ENCODE data around the gene CHAC1. TPM values are rescaled to one million over a fixed set of nuclear protein-coding genes. Genes with fewer than 3 reads are reported as not detected.

Gene CHAC1
- total RNA-seq, 1 donor from 2014 or later, result 0.58 TPM

DNA sequence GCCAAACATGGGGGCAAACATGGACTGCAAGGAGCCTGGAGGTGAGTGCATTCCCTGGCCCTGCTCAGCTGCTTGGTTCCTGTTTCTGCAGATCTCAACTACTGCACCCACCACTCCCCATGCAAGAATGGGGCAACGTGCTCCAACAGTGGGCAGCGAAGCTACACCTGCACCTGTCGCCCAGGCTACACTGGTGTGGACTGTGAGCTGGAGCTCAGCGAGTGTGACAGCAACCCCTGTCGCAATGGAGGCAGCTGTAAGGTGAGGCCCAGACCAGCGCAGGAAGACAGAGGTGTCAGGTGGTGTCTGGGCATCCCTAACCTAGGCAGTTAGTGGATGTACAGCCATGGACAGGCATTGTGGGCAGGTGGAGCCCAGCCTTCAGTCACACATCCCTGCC, 18.8 kb upstream of the CHAC1 start:
- ATAC-seq (no peak), DNase-seq (ENCODE audit: low spot score) (no peak)
- intact Hi-C loops (cut with DNase I), result no loop called here

DNA sequence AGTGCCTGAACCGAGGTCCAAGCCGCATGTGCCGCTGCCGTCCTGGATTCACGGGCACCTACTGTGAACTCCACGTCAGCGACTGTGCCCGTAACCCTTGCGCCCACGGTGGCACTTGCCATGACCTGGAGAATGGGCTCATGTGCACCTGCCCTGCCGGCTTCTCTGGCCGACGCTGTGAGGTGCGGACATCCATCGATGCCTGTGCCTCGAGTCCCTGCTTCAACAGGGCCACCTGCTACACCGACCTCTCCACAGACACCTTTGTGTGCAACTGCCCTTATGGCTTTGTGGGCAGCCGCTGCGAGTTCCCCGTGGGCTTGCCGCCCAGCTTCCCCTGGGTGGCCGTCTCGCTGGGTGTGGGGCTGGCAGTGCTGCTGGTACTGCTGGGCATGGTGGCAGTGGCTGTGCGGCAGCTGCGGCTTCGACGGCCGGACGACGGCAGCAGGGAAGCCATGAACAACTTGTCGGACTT, 17.0 kb upstream of the CHAC1 start:
- no peak for ATAC-seq
- intact Hi-C loops (cut with DNase I), result no loop called here
- DNase-seq (ENCODE audit: low spot score), result no peak

DNA sequence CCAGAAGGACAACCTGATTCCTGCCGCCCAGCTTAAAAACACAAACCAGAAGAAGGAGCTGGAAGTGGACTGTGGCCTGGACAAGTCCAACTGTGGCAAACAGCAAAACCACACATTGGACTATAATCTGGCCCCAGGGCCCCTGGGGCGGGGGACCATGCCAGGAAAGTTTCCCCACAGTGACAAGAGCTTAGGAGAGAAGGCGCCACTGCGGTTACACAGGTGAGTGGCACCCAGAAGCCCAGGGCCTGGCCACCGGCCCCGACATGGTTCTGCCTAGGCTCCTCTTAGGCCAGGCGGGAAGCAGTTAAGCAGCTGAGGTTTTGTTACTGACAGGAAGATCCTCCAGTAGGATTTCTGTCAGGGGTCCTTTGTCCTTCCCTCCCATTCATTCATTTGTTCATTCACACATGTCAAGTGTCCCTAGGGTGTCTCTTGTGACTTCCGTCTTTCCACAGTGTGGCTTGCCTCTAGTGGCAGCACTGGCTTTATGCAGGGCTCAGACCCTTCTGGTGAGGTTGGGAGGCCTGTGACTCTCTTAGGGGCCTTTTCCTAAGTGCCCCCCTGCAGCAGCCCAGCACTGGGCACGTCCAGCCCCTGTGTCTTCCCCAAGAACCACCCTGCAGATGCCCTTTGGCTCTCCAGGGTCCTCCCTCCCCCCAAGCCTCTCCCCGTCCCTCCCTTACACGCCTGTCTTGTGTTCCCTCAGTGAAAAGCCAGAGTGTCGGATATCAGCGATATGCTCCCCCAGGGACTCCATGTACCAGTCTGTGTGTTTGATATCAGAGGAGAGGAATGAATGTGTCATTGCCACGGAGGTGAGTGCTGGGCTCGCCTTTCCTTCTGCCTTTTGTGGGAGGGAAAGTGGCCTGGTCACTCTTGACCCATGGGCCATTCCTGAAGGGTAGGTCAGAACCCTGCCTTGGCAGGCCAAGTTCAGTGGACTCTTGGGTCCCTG, 16.3 kb upstream of the CHAC1 start:
- DNase-seq (ENCODE audit: low spot score) (no peak), ATAC-seq (no peak)
- intact Hi-C loops (cut with DNase I), result no loop called here

DNA sequence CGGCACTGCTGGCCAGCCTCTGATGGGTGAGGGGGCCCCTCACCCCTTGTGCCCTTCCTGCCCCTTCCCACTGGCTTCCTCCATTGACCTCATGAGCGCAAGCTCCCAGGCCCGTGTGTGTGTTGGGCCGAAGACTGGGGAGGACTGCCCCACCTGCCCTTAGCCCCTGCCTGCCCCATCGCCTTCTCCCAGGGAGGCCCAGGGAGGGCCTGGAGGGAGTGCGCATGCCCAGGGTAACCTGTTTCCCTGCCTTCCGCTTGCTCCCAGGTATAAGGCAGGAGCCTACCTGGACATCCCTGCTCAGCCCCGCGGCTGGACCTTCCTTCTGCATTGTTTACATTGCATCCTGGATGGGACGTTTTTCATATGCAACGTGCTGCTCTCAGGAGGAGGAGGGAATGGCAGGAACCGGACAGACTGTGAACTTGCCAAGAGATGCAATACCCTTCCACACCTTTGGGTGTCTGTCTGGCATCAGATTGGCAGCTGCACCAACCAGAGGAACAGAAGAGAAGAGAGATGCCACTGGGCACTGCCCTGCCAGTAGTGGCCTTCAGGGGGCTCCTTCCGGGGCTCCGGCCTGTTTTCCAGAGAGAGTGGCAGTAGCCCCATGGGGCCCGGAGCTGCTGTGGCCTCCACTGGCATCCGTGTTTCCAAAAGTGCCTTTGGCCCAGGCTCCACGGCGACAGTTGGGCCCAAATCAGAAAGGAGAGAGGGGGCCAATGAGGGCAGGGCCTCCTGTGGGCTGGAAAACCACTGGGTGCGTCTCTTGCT, 15.3 kb upstream of the CHAC1 start:
- no peak for ATAC-seq
- DNase-seq (ENCODE audit: low spot score), result no peak
- intact Hi-C loops (cut with DNase I), result no loop called here

DNA sequence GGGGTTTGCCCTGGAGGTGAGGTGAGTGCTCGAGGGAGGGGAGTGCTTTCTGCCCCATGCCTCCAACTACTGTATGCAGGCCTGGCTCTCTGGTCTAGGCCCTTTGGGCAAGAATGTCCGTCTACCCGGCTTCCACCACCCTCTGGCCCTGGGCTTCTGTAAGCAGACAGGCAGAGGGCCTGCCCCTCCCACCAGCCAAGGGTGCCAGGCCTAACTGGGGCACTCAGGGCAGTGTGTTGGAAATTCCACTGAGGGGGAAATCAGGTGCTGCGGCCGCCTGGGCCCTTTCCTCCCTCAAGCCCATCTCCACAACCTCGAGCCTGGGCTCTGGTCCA, 14.8 kb upstream of the CHAC1 start:
- ATAC-seq (no peak), DNase-seq (ENCODE audit: low spot score) (no peak)
- intact Hi-C loops (cut with DNase I), result no loop called here

DNA sequence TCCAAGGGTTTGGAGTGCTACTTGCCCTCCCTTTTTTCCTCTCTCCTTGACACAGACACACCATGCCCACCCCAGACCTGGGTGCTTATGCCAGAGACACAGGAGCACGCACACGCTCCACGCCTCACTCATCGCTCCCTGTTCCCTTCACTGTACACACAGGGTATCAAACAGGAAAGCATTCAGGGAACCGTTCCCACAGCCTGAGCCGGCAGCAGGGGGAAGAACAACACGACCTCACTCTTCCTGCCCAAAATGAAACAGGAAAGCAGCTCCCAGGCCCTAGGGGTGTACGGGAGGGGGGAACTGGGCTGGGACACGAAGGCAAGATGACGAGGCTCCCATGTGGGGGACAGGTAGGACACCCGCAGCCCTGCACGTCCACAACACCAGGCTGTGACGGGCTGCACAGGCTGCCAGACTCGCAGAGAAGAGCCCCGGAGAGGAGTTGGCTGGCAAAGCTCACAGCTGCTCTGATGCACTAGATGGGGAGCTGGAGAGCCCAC, 12.9 kb upstream of the CHAC1 start:
- intact Hi-C loops (cut with DNase I), result no loop called here
- peak; percentile 25 for ATAC-seq
- DNase-seq (ENCODE audit: low spot score), result no peak

DNA sequence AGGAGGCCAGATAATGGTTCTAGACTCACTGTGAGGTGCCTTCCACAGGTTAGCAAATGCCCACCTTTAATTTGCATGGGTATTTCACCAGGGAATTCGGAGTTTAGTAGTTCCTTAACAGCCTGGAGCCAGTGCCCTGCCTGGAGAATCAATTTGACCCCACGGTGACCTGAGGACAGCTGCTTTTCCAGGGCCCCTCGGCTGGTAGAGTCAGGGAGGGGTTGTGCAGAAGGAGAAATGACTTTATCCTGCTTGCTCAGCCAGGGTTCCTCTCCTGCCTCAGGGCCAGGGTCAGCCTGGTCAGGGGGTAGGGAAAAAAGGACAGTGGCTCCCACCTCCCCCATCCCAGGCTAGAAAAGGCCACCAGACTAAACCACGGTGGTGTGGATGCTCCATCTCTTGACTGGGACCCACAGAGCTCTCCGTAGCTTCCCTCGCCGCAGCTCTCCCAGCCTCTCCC, 12.2 kb upstream of the CHAC1 start:
- ATAC-seq (no peak), DNase-seq (ENCODE audit: low spot score) (no peak)
- intact Hi-C loops (cut with DNase I), result no loop called here

DNA sequence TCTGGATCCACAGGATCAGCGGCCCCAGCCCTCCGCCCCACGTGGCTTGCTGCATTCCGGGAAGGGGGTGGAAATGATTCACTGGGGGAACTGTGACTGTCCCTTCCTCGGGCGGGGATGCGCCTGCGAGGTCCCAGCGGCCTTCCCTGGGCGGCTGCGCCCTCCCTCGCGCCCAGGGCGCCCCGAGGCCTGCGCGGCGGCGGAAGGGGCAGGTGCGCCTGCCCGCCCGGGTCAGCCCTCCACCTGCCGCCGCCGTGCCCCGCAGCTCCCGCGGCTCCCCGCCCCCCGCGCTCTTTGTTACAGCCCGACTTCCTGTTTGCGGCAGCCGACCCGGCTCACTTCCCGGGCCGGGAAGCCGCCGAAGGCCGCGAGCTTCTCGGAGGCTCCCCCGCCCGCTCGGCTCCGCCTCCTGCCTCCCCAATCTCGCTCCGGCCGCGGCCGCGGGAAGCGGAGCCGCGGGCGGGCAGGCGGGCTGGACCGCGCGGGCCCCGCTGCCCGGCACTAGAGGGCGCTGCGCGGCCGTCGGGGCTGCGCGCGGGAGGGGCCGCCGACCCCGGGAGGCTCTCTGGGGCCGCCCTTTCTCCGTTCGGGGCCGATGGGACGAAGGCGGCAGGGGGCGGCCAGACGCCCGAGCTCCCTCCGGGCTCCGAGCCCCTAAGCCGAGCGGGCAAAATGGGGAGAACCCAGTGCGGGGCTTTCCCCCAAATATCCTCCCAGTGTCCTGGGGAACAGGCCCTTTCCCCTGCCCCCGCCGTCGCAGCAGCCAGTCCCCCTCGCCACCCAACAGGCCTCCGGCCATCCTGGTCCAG, 11.5 kb upstream of the CHAC1 start:
- intact Hi-C loops (cut with DNase I), result no loop called here
- ATAC-seq (peak; percentile 80), DNase-seq (ENCODE audit: low spot score) (peak; percentile 83)

DNA sequence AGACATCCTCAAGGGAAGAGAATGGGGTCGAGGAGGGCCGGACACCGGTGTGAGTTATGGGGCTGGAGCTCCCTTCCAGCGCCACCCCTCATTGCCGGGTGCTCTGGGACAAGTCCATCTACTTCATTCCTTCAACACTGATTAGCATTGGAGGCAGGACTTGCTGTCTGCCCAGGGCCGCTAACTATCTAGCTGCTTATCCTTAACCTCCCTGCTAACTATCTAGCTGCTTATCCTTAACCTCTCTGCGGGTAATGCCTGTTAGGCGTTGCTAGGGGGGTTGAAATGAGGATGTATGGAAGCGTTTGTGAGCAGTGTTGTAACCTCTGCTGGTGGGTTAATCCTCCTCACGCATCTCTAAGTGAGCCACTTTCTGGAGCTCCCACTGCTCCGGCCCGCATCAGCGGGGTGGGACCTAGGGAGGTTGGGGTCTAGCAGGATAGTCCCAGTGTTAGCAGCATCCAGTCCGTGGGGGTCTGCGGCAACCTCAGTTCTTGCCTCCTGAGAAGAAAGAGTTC, 10.9 kb upstream of the CHAC1 start:
- intact Hi-C loops (cut with DNase I), result no loop called here
- ATAC-seq (peak; percentile 24), DNase-seq (ENCODE audit: low spot score) (no peak)

DNA sequence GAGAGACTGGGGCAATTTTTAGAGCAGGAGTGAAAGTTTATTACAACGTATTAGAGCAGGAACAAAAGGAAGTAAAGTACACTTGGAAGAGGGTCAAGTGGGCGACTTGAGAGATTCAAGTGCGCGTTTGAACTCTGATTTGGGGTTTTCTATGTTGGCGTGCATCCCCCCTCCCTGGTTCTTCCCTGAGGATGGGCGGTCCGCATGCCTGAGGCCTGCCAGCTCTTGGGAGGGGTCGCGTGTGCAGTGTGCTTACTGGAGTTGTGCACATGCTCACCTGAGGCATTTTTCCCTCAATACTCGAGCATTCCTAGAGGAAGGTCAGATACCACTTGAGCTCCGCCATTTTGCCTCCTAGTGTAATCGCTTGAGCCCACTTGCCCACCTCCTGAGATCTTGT, 10.4 kb upstream of the CHAC1 start:
- ATAC-seq, result no peak
- intact Hi-C loops (cut with DNase I), result no loop called here

DNA sequence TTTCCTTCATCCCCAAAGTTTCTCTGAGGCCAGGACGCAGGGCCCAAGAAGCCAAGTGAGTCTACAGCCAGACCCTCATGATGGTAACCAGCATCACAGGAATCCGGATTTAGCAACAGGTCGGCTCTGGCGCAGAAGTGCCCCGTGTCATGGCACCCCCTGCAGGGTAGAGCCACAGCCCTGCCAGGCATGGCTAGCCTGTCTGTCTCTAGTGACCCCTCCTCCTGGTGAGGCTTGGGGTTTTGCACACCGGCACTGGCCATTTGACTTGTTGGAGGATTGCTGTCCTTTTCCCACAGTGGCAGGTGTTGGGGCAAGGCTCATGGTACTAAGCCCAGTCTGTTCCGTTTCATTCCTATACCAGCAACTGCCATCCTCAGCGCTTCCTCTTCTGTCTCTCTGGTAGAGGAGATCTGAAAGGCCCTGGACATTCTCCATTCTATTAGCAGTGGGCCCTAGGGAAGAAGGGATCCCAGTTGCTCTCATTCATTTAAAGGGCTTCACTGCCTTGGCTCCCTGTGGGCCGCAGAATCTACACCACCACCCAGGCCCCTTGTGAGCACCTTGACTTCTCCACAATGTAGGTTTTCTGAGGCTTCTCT, 9.4 kb upstream of the CHAC1 start:
- DNase-seq (ENCODE audit: low spot score), result no peak
- intact Hi-C loops (cut with DNase I), result no loop called here
- ATAC-seq, result no peak

More for the DNA sequence above, 10.4 kb upstream of the CHAC1 start:
- no peak for DNase-seq (ENCODE audit: low spot score)

DNA sequence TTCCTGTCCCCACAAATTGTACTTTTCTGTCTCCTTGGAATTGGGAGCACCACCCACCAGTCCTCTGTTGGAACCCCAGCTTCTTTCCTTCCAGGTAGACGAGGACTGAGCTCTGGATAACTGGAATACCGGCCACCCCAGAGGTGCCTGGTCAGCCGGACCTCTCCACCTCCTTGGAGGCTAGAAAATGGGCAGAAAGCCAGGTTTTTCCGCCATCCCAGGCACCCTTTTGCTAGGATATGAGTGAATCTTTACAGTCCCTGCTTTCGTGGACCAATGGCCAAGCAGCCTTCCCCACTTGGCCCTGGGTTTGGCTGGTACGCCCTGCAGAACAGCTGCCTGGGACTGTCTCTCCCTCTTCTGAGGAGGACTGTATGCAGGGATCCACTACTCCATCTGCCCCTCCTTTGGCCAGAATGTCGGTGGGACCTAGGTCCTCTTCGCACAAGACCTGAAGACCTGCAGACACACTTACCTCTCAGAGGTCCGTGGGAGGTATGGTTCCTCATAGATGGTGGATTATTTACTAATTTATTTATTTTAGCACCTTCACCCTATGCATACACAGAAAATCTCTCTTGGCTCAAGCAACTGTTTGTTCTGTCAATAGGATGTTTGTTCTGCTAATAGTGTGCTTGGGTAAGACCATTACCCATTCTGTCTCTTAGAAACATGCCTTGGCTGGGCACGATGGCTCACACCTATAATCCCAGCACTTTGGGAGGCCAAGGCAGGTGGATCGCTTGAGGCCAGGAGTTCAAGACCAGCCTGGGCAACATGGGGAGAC, 8.6 kb upstream of the CHAC1 start:
- intact Hi-C loops (cut with DNase I), result no loop called here
- no peak for DNase-seq (ENCODE audit: low spot score)
- no peak for ATAC-seq

DNA sequence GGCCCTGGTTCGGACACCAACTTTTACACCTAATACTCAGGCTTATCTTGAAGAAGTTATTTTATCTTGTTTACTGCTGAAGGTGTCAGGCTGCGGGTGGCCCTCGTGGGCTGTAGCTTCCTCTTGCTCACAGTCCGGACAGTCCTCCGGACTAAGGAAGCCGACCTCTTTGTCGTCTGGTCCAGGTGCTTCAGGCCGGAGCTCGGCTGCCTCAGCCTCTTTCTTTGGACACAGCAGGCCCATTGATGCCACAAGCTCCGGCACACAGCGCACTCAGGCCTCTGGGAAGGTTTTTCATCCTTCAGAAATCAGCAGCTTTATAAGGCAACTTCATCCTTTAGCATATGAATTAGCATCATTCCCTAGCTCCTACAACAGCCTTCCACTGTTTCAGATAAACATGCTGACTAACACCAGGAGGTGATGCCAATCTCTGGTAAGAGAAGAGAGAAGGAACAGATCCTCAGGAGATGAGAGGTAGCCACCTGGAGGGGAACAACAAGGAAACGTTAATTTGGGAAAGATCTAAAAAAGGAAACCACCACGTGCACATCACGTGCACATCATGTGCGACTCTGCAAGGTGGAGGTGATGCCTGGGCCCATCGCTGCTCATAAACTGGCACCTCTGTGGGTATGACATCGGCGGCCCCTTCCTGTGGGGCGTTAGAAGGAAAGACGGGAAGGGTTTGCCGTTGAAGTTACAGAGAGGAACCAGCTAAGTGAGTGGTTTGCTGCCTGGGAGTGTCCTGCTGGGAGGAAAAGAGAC, 4.4 kb upstream of the CHAC1 start:
- ATAC-seq, result no peak
- no peak for DNase-seq (ENCODE audit: low spot score)
- intact Hi-C loops (cut with DNase I), result no loop called here

DNA sequence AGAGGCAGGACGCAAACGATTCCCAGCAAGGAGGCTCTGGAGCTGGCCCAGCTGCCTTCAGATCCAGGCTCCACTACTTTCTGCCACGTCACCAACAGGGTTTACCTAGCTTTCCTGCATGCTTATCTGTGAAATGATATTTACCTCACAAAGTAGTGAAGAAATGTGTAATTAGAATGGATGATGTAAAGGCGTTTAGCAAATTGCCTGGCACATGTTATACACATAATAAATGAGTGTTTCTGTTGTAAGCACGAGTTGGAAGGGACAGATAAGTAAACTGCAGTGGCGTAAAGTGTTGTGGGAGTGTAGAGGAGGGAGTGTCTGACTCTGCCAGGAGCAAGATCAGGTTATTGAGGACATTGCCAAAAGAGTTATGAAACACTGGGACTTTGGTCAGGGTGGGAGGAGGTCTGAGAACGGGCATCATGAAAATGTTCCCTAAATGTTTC, 3.5 kb upstream of the CHAC1 start:
- no peak for DNase-seq (ENCODE audit: low spot score)
- no peak for ATAC-seq
- intact Hi-C loops (cut with DNase I), result no loop called here

DNA sequence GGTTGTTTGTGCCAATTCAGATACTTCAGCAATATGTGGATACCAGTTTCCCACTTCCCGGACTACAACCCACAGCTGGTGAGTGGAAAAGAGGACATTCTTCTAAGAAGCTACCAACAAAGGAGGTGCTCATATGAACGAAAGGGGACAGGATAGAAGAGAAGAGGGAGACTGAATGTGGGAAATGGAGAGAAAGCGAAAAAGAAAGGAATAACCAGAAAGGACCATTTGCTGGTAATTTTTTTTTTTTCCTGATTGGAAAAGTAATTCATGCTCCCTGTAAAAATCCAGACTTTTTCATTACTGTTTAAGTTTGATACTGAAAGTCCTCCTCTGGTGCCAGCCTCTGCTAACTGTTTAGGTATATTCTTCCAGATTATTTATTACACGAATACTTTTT, 1.5 kb upstream of the CHAC1 start:
- ATAC-seq, result no peak
- DNase-seq (ENCODE audit: low spot score), result no peak
- intact Hi-C loops (cut with DNase I), result no loop called here

DNA sequence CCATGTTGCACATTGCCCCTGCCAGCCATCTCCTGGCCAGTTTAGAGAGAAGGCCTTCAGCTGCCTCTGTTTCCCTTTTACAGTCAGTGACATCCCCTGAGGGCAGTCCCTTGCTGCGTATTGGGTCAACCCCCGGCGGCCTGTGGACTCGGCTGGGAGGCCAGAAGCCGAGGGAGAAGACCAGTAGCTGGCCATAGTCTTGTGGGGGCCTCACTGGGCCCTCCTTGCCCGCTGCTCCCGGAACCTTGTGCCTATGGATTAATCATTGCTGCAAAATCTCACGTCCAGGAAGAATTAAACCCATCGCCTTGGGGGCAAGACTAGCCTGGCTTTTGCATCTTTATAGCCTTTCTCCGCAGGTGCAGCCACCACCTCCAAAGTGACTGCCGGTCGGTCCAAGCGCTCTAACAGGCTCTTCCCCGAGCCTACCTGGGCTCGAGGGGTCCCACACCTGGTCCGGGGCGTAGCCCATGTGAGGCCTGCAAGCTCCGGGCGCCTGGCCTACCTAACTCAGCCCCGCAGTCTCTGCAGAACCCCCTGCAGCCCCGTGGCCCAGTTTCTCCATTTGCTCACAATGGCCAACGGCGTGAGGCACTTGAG, 870 bp upstream of the CHAC1 start:
- intact Hi-C loops (cut with DNase I), result no loop called here
- ATAC-seq (no peak), DNase-seq (ENCODE audit: low spot score) (no peak)

DNA sequence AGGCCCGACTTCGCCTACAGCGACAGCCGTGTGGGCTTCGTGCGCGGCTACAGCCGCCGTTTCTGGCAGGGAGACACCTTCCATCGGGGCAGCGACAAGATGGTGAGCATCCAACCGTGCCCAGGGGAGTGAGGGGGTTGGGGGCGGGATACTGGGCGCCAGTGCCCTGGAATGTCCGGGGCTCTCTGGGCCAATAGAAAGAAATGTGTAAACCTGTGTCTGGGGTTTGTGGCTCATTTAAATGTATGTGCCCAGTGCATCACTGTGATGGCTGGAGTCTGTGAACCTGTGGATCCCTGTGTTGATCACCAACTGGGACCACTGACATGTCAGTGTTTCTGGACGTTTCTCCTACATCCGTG, 423 bp downstream of the CHAC1 start:
- ATAC-seq (no peak), DNase-seq (ENCODE audit: low spot score) (no peak)
- intact Hi-C loops (cut with DNase I), result no loop called here

Data from sciatic nerve (tissue), 2 donors.